Measurements from ENCODE around the gene TFAM. TPM values are rescaled to one million over a fixed set of nuclear protein-coding genes. Genes with fewer than 3 reads are reported as not detected.

Gene TFAM
- total RNA-seq, 2 experiments from 2014 or later = 61.3 to 64.0 TPM

DNA sequence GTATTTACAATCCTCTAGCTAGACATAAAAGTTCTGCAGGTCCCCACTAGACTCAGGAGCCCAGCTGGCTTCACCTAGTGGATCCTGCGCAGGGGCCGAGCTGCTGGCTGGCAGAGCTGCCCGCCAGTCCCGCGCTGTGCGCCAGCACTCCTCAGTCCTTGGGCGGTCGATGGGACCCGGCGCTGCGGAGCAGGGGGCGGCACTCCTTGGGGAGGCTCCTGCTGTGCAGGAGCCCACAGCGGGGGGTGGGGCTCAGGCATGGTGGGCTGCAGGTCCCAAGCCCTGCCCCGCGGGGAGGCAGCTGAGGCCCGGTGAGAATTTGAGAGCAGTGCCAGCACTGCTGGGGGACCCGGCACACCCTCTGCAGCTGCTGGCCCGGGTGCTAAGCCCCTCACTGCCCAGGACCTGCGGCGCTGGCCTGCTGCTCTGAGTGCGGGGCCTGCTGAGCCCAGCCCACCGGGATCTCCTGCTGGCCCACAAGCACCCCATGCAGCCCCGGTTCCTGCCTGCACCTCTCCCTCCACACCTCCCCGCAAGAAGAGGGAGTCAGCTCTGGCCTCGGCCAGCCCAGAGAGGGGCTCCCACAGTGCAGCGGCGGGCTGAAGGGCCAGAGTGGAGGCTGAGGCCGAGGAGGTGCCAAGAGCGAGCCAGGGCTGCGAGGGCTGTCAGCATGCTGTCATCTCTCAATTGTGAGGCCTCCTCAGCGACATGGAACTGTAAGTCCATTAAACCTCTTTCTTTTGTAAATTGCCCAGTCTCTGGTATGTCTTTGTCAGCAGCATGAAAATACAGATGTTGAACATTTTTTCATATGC is 63.1 kb downstream of the TFAM start:
- no peaks in the 10 kb centered on the region for H3K36me3 Mint-ChIP-seq (ENCODE audit: low read depth)
- H3K27me3 Mint-ChIP-seq = peaks cover 6% of the 10 kb centered on the region
- peaks cover 4% of the 10 kb centered on the region for H3K9me3 Mint-ChIP-seq
- no peak overlapping the region for H3K4me3 Mint-ChIP-seq
- no peak for DNase-seq
- CTCF ChIA-PET = no interaction called here
- POLR2A ChIA-PET = no interaction called here
- H3K4me1 Mint-ChIP-seq = no peaks in the 10 kb centered on the region
- no peak overlapping the region for H3K27ac Mint-ChIP-seq

Other genes starting within 250 kb of the TFAM start
- gene IPMK, start 117.5 kb upstream of the TFAM start, total RNA-seq = 1 to 10 TPM; 4.8 to 5.7 TPM
- gene CISD1, start 116.2 kb upstream of the TFAM start, total RNA-seq = 10 to 100 TPM; 23.5 to 25.8 TPM
- 10 to 100 TPM; 11.9 to 14.8 TPM for gene UBE2D1, start 50.4 kb upstream of the TFAM start, total RNA-seq
- gene BICC1, start 127.5 kb downstream of the TFAM start, total RNA-seq = not detected